HG03108 (cell line): ENCODE results near the gene MTERF2.
"Not testable (repeated sequence)": the region's sequence is repeated elsewhere in the genome, so short reads cannot be mapped to it uniquely, and the experiment has no call there.

Source experiments
- ATAC-seq: cut with Tn5 transposase; IDR thresholded peaks from one replicate; pipeline ENCODE4 v1.9.1; 2021; ENCODE audit warnings: moderate library complexity; ENCODE audit not compliant: unreplicated experiment

MTERF2 gene

GRCh38 chr12:106986625-106987389, at the start of gene MTERF2:
TSS of gene MTERF2 (minus strand) at chr12:106987146. CDS start at chr12:106978714, 8,432 bp downstream.
- ATAC-seq: peak; percentile 93

- ATAC-seq: no peak
Observed at GRCh38 chr12:107035733-107036132, 48.8 kb upstream of the MTERF2 start.

GRCh38 chr12:107033758-107034739, 47.1 kb upstream of the MTERF2 start:
- no peak for ATAC-seq

DNA sequence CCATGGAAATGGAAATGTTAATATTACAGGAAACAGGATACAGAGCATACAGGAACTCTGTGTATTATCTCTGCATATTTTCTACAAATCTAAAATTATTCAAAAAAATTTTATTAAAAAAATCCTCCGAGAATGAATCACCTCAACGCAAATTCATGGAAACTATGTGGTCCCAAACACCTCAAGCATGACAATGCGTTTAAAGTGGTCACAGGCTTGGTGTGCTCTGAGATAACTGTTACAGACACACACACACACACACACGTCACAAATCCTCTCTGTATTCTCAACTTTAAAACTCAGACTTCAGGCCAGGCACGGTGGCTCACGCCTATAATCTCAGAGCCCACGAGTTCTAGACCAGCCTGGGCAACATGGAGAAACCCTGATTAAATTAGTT, 45.3 kb upstream of the MTERF2 start:
- no peak for ATAC-seq

DNA sequence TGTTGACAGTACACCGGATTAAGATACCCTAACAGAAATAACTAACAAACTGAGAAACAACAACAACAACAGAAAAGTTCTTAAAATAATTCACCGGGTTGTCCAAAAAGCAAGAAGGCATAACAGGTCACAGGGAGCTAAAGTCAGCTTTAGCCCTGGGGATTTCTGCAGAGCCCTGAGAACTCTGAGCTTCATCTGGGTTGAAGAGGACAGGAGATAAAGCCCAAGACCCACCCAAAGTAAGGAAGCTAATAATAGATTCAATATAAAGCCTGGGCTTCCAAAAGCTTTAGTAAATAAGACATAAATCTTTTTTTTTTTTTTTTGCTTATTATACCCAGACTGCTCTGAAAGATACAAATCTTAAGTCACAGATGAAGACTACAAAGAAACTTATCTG, 44.1 kb upstream of the MTERF2 start:
- no peak for ATAC-seq

DNA sequence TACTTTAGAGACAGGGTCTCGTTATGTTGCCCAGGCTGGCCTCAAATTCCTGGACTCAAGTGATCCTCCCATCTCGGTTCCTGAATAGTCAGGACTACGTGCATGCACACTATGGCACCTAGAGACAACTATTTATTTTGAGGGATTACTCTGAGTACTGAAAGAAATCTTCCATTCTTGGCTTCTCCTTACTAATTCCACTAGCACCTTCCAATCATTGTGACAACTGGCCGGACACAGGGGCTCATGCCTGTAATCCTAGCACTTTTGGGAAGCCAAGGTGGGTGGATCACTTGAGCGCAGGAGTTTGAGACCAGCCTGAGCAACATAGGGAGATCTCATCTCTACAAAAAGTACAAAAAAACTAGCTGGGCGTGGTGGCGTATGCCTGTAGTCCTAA, 42.1 kb upstream of the MTERF2 start:
- no peak for ATAC-seq

GRCh38 chr12:107027636-107028053, 40.7 kb upstream of the MTERF2 start:
- no peak for ATAC-seq

DNA sequence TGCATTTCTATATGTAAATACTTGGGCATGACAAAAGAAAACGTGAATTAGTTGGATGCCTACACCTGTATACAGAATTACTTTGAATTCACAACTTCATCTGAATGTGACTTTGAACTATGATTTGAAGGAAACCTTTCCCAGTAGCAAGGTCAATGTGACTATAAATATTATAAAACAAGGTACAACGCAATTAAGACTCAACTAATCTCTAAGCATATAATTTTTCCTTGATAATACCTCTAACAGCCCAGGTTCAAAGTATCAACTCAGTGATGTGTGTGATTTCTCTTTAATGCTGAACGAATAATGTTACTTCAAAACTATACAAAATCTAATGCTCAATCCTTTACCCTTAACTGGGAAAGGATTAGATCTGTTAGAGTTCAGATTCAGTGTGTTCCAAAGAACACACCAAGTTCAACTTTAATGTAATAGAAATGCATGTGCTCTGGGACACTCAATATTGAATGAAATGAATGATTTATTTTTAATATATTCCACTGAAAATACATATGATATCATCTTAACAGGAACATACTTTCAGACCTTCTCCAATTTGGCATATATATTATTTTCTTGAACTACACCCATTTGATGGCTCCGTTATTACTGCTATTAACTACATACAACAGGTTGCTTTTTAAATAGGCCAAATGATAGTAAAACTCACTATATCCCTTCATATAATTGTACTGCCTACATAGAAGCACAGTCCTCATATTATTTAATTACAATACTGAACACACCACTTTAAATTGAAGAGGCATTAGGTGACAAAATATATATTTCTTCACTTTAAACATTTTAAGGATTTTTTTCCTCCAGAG, 40.1 kb upstream of the MTERF2 start:
- ATAC-seq: no peak

DNA sequence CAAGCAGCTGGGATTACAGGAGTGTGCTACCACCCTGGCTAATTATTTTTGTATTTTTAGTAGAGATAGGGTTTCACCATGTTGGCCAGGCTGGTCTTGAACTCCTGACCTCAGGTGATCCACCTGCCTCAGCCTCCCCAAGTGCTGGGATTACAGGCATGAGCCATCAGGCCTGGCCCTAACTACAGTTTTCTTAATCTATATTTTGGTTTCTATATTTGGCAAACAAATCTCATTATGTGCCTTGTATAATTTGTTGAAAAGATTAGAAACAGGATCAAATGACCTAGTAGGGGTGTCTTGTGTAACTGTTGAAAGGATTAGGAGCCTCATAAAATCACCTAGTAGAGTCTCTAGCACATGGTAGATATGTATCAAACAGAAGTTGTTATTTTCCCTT, 39.4 kb upstream of the MTERF2 start:
- not testable (repeated sequence) for ATAC-seq

GRCh38 chr12:107025671-107026070, 38.7 kb upstream of the MTERF2 start:
- no peak for ATAC-seq

- ATAC-seq: no peak
Observed at GRCh38 chr12:107019546-107019945, 32.6 kb upstream of the MTERF2 start.

GRCh38 chr12:107017042-107017441, 30.1 kb upstream of the MTERF2 start:
- ATAC-seq: no peak

DNA sequence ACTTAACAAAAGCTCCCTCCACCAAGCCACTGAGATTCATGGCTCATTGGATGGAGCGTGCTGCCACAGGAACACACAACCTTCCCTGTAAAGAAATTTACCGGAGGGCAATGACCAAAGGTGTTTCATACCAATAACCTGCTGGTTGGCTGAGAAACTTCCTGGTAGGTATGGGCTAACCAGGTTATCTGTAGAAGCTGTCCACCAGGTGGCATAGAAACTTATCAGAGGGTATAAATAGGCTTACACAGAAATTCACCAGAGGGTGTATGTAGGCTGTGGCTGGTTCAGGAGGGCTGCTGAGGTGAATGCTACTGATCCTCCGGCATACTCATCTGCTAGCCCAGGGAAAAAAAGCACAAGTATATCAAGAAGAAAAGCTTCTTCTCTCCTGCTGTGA, 27.1 kb upstream of the MTERF2 start:
- ATAC-seq: no peak

- ATAC-seq: no peak
Observed at GRCh38 chr12:107012736-107013425, 25.9 kb upstream of the MTERF2 start.

GRCh38 chr12:107011519-107011918, 24.6 kb upstream of the MTERF2 start:
- ATAC-seq: no peak

DNA sequence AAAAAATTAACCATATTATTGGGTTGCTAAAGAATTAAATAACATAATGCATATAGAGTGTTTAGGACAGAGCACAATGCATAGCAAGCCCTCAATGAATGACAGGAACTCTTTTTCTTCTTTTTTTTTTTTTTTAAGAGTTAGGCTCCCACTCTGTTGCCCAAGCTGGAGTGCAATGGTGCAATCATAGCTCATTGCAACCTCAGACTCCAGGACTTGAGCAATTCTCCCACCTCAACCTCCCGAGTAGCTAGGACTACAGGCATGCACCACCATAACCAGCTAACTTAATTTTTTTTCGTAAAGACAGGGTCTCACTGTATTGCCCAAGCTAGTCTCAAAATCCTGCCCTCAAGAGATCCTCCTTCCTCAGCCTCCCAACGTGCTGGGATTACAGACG, 20.5 kb upstream of the MTERF2 start:
- no peak for ATAC-seq

DNA sequence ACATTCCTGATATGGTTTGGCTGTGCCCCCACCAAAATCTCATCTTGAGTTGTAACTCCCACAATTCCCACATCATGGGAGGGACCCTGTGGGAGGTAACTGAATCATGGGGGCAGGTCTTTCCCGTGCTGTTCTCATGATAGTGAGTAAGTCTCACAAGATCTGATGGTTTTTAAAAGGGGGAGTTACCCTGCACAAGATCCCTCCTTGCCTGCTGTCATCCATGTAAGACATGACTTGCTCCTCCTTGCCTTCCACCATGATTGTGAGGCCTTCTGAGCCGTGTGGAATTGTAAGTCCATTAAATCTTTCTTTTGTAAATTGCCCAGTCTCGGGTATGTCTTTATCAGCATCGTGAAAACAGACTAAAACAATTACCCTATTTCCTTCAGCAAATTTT, 15.7 kb upstream of the MTERF2 start:
- ATAC-seq: not testable (repeated sequence)

- no peak for ATAC-seq
Observed at GRCh38 chr12:106999446-106999845, 12.5 kb upstream of the MTERF2 start.

GRCh38 chr12:106997916-106998315, 11.0 kb upstream of the MTERF2 start:
- no peak for ATAC-seq

DNA sequence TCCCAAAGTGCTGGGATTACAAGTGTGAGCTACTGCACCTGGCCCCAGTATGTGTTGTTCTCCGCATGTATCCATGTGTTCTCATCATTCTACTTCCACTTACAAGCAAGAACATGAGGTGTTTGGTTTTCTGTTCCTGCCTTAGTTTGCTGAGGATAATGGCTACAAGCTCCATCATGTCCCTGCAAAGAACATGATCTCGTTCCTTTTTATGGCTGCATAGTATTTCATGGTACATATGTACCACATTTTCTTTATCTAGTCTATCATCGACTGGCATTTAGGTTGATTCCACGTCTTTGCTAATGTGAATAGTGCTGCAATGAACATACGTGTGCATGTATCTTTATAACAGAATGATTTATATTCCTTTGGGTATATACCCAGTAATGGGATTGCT, 9.2 kb upstream of the MTERF2 start:
- ATAC-seq: not testable (repeated sequence)
